Mucosa of stomach (tissue), 1 donor: ENCODE results near the gene EMSY.

Source experiments
- H3K27me3 ChIP-seq: one replicate; pipeline ENCODE4 v1.7.0; 2013; ENCODE audit warnings: mild to moderate bottlenecking, low read length; ENCODE audit not compliant: control insufficient read depth, insufficient read depth
- H3K36me3 ChIP-seq: one replicate; pipeline ENCODE4 v1.7.0; 2013; ENCODE audit warnings: low read length; ENCODE audit not compliant: control insufficient read depth, insufficient read depth
- H3K4me1 ChIP-seq: one replicate; pipeline ENCODE4 v1.7.0; 2013; ENCODE audit warnings: mild to moderate bottlenecking, low read length; ENCODE audit not compliant: control insufficient read depth, insufficient read depth
- H3K4me3 ChIP-seq: one replicate; pipeline ENCODE4 v1.7.0; 2013; ENCODE audit warnings: low read length
- H3K9ac ChIP-seq: one replicate; pipeline ENCODE4 v1.7.0; 2013; ENCODE audit warnings: mild to moderate bottlenecking, low read length, moderate library complexity
- H3K9me3 ChIP-seq: one replicate; pipeline ENCODE4 v1.7.0; 2013; ENCODE audit warnings: mild to moderate bottlenecking, low read length, moderate library complexity; ENCODE audit not compliant: control insufficient read depth
- donor health status: Pancreatic carcinoma.

Gene EMSY

GRCh38 chr11:76459846-76460245, 15.0 kb downstream of the EMSY start:
- Histone ChIP-seq H3K36me3 (no peaks in the 10 kb centered on the region), H3K9me3 (no peaks in the 10 kb centered on the region), H3K4me3 (no peak overlapping the region), H3K27me3 (no peaks in the 10 kb centered on the region), H3K9ac (no peak overlapping the region), H3K4me1 (no peaks in the 10 kb centered on the region)

DNA sequence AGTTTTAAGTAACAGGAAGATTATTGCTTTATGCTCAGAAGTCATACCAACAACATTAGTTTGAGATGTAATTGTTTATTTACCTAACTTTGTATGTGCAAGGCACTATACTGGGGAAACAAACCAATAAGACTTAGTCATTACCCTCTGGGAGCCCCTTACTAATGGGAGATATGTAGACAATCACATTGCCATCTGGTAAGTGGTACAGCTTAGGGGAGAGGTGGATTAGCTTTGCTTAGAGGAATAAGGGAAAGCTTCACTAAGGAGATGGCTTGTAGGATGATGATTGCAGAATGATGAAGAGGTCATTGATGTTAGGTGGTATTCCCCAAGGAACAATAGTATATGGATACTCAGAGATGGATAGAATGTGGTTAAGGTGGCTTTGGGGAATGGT, 17.5 kb downstream of the EMSY start:
- H3K36me3 ChIP-seq, result no peaks in the 10 kb centered on the region
- H3K4me3 ChIP-seq, result no peak overlapping the region
- H3K27me3 ChIP-seq, result no peaks in the 10 kb centered on the region
- no peaks in the 10 kb centered on the region for H3K9me3 ChIP-seq
- no peaks in the 10 kb centered on the region for H3K4me1 ChIP-seq
- H3K9ac ChIP-seq, result no peak overlapping the region

DNA sequence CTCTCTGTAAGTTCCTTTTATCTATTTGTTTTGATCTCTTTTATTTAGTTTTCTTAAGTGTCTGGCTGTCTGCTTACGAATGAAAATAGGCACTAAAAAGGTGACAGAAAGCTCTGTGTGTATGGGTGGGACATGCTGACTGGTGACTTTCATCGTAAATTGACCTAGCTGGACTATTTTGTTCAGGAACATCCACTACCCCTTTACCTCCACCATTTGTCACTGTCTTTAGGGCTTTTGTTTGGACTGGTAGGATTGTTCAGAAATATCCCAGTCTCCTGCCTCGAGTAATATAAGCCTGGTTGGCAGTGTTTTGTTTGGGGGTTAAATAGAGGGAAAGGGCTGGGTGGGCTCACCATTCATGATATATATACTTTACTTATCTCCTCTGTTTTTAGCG, 20.9 kb downstream of the EMSY start:
- H3K4me3 ChIP-seq, result no peak overlapping the region
- no peaks in the 10 kb centered on the region for H3K4me1 ChIP-seq
- H3K9ac ChIP-seq, result no peak overlapping the region
- H3K36me3 ChIP-seq, result no peaks in the 10 kb centered on the region
- no peaks in the 10 kb centered on the region for H3K9me3 ChIP-seq
- no peaks in the 10 kb centered on the region for H3K27me3 ChIP-seq

DNA sequence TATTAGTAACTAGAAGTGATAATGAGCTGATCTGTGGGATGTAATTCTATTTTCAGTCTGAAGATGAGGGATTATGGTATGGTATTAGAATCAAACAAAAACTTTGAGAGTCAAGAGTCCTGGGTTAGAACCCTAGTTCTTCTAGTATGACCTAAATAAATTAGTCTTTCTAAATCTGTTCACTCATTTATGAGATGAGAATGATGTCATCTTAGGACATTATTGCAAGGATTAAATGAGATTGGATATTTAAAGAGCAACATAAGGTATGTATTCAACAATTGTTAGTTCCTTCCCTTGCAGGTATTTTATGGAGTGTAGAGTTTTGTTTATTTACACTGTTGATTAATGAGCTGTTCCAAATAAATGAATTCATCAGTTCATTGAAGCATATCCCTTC, 21.8 kb downstream of the EMSY start:
- Histone ChIP-seq H3K9me3 (no peaks in the 10 kb centered on the region), H3K36me3 (no peaks in the 10 kb centered on the region), H3K9ac (no peak overlapping the region), H3K4me3 (no peak overlapping the region), H3K4me1 (no peaks in the 10 kb centered on the region), H3K27me3 (no peaks in the 10 kb centered on the region)

DNA sequence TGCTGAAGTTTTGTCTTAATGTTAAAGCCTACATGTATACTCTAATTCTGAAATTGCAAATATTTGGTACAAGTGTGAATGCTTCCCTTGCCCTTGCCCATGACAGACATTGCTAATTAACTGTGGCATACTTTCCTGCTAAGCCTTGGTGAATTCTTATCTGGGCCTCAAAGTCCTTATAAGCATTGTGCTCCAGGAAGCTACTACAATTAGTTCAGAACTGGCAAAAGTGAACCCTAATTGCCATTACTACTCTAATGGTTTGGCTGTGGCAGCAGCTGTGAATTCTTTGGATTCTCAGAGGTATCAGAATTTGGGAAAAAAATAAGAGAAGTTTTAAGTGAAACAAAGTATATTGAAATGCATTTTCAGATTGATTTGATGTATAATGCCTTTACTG, 24.3 kb downstream of the EMSY start:
- Histone ChIP-seq H3K27me3 (no peaks in the 10 kb centered on the region), H3K9ac (no peak overlapping the region), H3K4me3 (no peak overlapping the region), H3K36me3 (no peaks in the 10 kb centered on the region), H3K4me1 (no peaks in the 10 kb centered on the region), H3K9me3 (no peaks in the 10 kb centered on the region)

DNA sequence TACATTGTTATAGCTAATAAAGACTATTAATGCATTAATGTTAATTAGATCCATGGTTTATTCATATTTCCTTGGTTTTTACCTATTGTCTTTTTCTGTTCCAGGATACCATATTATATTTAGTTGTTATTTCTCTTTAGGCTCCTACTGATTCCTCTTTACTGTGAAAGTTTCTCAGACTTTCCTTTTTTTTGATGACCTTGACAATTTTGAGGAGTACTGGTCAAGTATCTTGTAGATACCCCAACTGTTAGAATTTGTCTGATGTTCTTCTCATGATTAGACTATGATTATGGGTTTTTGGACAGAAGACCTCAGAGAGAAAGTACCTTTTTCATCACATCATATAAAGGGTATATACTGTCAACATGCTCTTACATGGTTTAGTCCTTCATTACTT, 26.6 kb downstream of the EMSY start:
- Histone ChIP-seq H3K4me1 (no peaks in the 10 kb centered on the region), H3K9ac (no peak overlapping the region), H3K4me3 (no peak overlapping the region), H3K9me3 (no peaks in the 10 kb centered on the region), H3K27me3 (no peaks in the 10 kb centered on the region), H3K36me3 (no peaks in the 10 kb centered on the region)

DNA sequence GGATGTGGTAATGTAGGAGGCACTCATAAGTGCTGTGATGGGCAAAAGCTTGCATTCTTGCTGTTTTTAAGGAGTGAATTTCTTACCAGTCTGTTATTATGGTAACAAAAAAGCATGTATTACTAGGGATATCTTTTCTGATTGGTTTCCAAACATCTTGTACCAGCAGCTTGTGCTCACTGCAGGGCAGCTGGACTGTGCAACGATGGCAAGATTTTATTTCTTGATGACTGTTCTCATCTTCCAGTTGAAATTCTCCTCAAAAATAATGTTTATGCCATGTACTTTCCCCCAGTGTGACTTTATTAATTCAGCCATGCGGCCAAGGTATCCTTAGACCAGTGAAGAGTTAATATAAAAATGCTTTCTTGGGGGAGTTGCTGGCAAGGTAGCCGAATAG, 35.4 kb downstream of the EMSY start:
- Histone ChIP-seq H3K36me3 (peaks cover 3% of the 10 kb centered on the region), H3K9me3 (no peaks in the 10 kb centered on the region), H3K27me3 (no peaks in the 10 kb centered on the region), H3K4me1 (no peaks in the 10 kb centered on the region), H3K9ac (no peak overlapping the region), H3K4me3 (no peak overlapping the region)

GRCh38 chr11:76491644-76492043, 46.8 kb downstream of the EMSY start:
- Histone ChIP-seq H3K9me3 (no peaks in the 10 kb centered on the region), H3K4me1 (no peaks in the 10 kb centered on the region), H3K9ac (no peak overlapping the region), H3K36me3 (peaks cover 5% of the 10 kb centered on the region), H3K27me3 (no peaks in the 10 kb centered on the region), H3K4me3 (no peak overlapping the region)

GRCh38 chr11:76493040-76493439, 48.2 kb downstream of the EMSY start:
- peaks cover 5% of the 10 kb centered on the region for H3K36me3 ChIP-seq
- H3K27me3 ChIP-seq, result no peaks in the 10 kb centered on the region
- no peak overlapping the region for H3K9ac ChIP-seq
- H3K4me3 ChIP-seq, result no peak overlapping the region
- H3K9me3 ChIP-seq, result no peaks in the 10 kb centered on the region
- no peaks in the 10 kb centered on the region for H3K4me1 ChIP-seq

DNA sequence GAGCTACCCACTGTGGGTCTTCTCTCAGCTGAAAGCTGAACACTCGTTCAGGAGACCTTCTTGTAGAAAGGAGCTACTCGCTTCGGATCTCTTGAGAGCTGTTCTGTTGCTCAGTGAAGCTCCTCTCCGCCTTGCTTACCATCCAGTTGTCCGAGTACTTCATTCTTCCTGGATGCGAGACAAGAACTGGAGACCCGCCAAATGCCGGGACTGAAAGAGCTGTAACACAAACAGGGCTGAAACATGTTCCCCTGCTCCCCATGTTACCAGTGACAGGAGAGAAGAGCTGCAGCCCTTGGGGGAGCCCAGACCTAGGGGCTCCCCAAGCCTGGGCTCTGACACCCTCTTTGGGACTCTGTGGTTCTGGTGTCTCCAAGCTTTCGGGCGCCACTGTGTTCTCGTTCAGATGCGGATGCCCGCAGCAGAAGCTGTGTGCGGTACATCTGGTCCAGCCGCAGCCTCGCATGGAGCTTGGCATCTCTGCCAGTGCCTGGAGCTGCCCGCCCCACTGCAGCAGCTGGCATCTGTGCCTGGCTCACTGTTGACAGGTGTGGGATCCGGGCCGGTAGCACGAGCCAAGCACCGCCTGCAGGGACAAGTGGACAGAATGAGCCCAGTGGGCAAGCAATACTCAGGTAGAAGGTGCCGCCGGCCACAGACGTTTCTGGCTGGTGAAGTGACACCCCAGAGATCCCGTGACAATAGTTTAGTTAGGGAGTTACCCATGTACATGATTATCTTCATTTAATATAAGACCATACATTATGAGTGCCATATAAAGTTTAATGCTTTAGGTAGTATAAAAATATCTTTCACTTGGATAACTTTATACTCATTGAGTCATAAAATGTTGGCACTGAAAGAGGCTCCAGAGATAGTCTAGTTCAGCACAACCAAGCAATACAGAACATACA, 49.1 kb downstream of the EMSY start:
- H3K27me3 ChIP-seq, result no peaks in the 10 kb centered on the region
- no peaks in the 10 kb centered on the region for H3K9me3 ChIP-seq
- no peak overlapping the region for H3K9ac ChIP-seq
- no peaks in the 10 kb centered on the region for H3K4me1 ChIP-seq
- H3K36me3 ChIP-seq, result peaks cover 5% of the 10 kb centered on the region
- no peak overlapping the region for H3K4me3 ChIP-seq

DNA sequence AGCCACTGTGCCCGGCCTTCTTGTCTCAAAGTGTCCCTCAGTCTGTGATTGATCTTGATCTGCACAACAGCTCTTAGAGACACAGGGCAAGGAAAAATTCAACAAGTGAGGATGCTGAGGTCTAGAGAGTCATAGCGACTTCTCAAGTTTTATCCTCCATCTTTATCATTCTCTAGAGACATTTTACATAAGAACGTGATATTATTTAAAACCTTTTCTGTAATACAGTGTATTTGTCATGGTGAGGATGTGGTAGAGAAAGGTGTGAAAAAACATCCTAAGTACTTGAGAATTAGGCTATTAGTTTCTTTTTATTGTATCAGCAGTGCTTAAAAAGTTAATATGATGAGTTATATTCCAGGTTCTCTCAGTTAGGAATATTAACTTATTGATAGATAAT, 50.2 kb downstream of the EMSY start:
- no peaks in the 10 kb centered on the region for H3K27me3 ChIP-seq
- H3K4me1 ChIP-seq, result no peaks in the 10 kb centered on the region
- no peaks in the 10 kb centered on the region for H3K9me3 ChIP-seq
- no peak overlapping the region for H3K9ac ChIP-seq
- H3K36me3 ChIP-seq, result peaks cover 5% of the 10 kb centered on the region
- no peak overlapping the region for H3K4me3 ChIP-seq

DNA sequence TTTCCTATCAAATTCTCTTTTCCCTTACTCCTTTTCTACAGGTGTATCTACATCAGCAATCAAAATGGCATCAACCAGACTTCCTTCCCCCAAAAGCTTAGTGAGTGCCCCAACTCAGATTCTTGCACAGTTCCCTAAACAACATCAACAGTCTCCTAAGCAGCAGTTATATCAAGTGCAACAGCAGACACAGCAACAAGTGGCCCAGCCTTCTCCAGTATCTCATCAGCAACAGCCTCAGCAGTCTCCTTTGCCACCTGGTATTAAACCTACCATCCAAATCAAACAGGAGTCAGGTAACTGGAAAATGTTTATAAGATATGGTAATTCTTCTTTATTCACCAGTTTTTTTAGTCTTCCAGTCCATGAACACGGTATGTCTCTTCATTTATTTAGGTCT, 51.4 kb downstream of the EMSY start:
- H3K9me3 ChIP-seq, result no peaks in the 10 kb centered on the region
- no peak overlapping the region for H3K9ac ChIP-seq
- no peaks in the 10 kb centered on the region for H3K27me3 ChIP-seq
- no peaks in the 10 kb centered on the region for H3K4me1 ChIP-seq
- H3K36me3 ChIP-seq, result peaks cover 5% of the 10 kb centered on the region
- H3K4me3 ChIP-seq, result no peak overlapping the region
